Measurements from ENCODE around the gene THTPA.
A peak's percentile ranks its signal among the peaks of the same experiment; 100 is the strongest.

- TF ChIP-seq CTCF (IDR thresholded peaks at IDR 0.05) (no peak), POLR2AphosphoS5 (IDR thresholded peaks at IDR 0.05) (peak; percentile 59)
Observed at GRCh38 chr14:23551266-23552028, 4.6 kb upstream of the THTPA start, which contains the start of gene ZFHX2.
